HepG2 (cell line): ENCODE measurements around the gene C18orf63.

Experiments
- JDP2 ChIP-seq: sonication (generic); formaldehyde crosslinking; IDR thresholded peaks from 2 replicates; pipeline ENCODE4 v1.8.1; 2022; ENCODE audit warnings: missing genetic modification reagents, borderline replicate concordance
- MYC ChIP-seq: sonication (generic); formaldehyde crosslinking; IDR thresholded peaks from 2 replicates; pipeline ENCODE4 v1.9.0; 2021; ENCODE audit warnings: missing genetic modification reagents, borderline replicate concordance
- NFYB ChIP-seq: sonication (generic); formaldehyde crosslinking; IDR thresholded peaks from 2 replicates; pipeline ENCODE4 v1.4.0; 2020; ENCODE audit warnings: missing genetic modification reagents
- ZNF121 ChIP-seq: sonication (generic); formaldehyde crosslinking; IDR thresholded peaks from 2 replicates; pipeline ENCODE4 v1.5.0; 2020; ENCODE audit warnings: mild to moderate bottlenecking, missing genetic modification reagents
- ZNF274 ChIP-seq: sonication (generic); formaldehyde crosslinking; IDR thresholded peaks from 2 replicates; pipeline ENCODE4 v1.5.1; 2020; ENCODE audit warnings: mild to moderate bottlenecking, missing genetic modification reagents
- TF ChIP-seq, protein P1 (sequence below): sonication (generic); formaldehyde crosslinking; IDR thresholded peaks from 2 replicates; pipeline ENCODE4 v1.5.0; 2020; ENCODE audit warnings: mild to moderate bottlenecking, missing genetic modification reagents, moderate library complexity
- TF ChIP-seq, protein P2 (sequence below), 2 experiments: IDR thresholded peaks; 2 replicates each; pipeline ENCODE4 v1.6.1; 2011 to 2012; ENCODE audit warnings: low read length in 2 of 2, borderline replicate concordance in 1 of 2, low read depth in 1 of 2, mild to moderate bottlenecking in 1 of 2, moderate library complexity in 1 of 2
- TF ChIP-seq, protein P3 (sequence below): IDR thresholded peaks from 2 replicates; pipeline ENCODE4 v1.6.1; 2016; ENCODE audit warnings: missing compliant biosample characterization, missing genetic modification reagents, borderline replicate concordance

DNA sequence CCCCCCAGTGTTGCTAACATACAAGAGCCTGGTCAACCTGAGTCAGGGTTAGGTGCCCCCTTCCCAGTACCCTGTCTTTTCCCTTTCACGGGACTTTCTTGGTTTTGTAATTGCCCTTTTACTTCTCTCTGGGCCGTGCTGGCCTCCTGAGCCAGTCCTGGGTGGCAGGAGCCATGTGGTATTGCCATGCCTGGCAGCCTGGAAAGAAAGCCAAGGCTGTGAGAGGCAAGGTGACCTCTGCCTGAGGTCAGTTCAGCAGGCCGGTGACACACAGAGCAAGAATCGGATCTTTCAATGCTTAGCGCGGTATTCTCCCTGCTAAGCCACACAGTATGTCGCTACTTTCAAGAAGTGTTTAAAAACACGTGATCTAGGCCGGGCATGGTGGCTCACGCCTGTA is 52.3 kb downstream of the C18orf63 start:
- TF ChIP-seq, protein P1, sequence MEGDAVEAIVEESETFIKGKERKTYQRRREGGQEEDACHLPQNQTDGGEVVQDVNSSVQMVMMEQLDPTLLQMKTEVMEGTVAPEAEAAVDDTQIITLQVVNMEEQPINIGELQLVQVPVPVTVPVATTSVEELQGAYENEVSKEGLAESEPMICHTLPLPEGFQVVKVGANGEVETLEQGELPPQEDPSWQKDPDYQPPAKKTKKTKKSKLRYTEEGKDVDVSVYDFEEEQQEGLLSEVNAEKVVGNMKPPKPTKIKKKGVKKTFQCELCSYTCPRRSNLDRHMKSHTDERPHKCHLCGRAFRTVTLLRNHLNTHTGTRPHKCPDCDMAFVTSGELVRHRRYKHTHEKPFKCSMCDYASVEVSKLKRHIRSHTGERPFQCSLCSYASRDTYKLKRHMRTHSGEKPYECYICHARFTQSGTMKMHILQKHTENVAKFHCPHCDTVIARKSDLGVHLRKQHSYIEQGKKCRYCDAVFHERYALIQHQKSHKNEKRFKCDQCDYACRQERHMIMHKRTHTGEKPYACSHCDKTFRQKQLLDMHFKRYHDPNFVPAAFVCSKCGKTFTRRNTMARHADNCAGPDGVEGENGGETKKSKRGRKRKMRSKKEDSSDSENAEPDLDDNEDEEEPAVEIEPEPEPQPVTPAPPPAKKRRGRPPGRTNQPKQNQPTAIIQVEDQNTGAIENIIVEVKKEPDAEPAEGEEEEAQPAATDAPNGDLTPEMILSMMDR (CRISPR knock-in tag): no peak
- TF ChIP-seq ZNF274 (CRISPR knock-in tag) (no peak), JDP2 (CRISPR knock-in tag) (no peak), NFYB (no peak), MYC (CRISPR knock-in tag) (no peak), ZNF121 (CRISPR knock-in tag) (no peak)
- TF ChIP-seq, protein P2, sequence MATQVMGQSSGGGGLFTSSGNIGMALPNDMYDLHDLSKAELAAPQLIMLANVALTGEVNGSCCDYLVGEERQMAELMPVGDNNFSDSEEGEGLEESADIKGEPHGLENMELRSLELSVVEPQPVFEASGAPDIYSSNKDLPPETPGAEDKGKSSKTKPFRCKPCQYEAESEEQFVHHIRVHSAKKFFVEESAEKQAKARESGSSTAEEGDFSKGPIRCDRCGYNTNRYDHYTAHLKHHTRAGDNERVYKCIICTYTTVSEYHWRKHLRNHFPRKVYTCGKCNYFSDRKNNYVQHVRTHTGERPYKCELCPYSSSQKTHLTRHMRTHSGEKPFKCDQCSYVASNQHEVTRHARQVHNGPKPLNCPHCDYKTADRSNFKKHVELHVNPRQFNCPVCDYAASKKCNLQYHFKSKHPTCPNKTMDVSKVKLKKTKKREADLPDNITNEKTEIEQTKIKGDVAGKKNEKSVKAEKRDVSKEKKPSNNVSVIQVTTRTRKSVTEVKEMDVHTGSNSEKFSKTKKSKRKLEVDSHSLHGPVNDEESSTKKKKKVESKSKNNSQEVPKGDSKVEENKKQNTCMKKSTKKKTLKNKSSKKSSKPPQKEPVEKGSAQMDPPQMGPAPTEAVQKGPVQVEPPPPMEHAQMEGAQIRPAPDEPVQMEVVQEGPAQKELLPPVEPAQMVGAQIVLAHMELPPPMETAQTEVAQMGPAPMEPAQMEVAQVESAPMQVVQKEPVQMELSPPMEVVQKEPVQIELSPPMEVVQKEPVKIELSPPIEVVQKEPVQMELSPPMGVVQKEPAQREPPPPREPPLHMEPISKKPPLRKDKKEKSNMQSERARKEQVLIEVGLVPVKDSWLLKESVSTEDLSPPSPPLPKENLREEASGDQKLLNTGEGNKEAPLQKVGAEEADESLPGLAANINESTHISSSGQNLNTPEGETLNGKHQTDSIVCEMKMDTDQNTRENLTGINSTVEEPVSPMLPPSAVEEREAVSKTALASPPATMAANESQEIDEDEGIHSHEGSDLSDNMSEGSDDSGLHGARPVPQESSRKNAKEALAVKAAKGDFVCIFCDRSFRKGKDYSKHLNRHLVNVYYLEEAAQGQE (IDR thresholded peaks at IDR 0.05; ENCODE audit: borderline replicate concordance in 1 of 2, low read depth in 1 of 2, low read length in 2 of 2): no peak
- TF ChIP-seq, protein P3, sequence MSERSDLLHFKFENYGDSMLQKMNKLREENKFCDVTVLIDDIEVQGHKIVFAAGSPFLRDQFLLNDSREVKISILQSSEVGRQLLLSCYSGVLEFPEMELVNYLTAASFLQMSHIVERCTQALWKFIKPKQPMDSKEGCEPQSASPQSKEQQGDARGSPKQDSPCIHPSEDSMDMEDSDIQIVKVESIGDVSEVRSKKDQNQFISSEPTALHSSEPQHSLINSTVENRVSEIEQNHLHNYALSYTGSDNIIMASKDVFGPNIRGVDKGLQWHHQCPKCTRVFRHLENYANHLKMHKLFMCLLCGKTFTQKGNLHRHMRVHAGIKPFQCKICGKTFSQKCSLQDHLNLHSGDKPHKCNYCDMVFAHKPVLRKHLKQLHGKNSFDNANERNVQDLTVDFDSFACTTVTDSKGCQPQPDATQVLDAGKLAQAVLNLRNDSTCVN (CRISPR knock-in tag): no peak
